AG04450 (cell line): ENCODE results near the gene PLA2G4F. TPM values are rescaled to one million over a fixed set of nuclear protein-coding genes. Genes with fewer than 3 reads are reported as not detected.

Experiments used
- CTCF ChIA-PET: fragments of 300-600, 350-600 bp; formaldehyde crosslinking; extraction: SDS; loops from one replicate; lab custom pipeline; 2022; ENCODE audit warnings: antibody characterized with exemption, inconsistent platforms; lab: Charles Lee
- POLR2A ChIA-PET: fragments of 350-600 bp; formaldehyde crosslinking; extraction: SDS; loops from one replicate; lab custom pipeline; 2021; ENCODE audit warnings: antibody characterized with exemption, inconsistent platforms; lab: Yijun Ruan, JAX
- DNase-seq: peaks from one replicate; pipeline ENCODE4 v3.0.0-alpha.2; 2011; ENCODE audit warnings: low read depth, low spot score
- H3K27ac ChIP-seq: one replicate; pipeline ENCODE4 v1.5.1; 2012; ENCODE audit warnings: low read depth, low read length, control low read depth
- H3K27me3 ChIP-seq: one replicate; pipeline ENCODE4 v1.6.0; 2012; ENCODE audit warnings: low read length; ENCODE audit not compliant: control insufficient read depth, insufficient read depth
- H3K4me3 ChIP-seq: 2 replicates; pipeline ENCODE4 v1.5.1; 2011; ENCODE audit warnings: mild to moderate bottlenecking, low read depth, low read length, control low read depth
- H3K9me3 ChIP-seq: 2 replicates; pipeline ENCODE4 v1.5.1; 2012; ENCODE audit warnings: low read length; ENCODE audit not compliant: control insufficient read depth, insufficient read depth
- polyA plus RNA-seq: library from polyadenylated mRNA; depleted of rRNA; stranded (reverse); fragments of >200 nt; gene quantifications from 2 replicates; pipeline ENCODE4 v1.2.3, GENCODE V29; 2011
- TF ChIP-seq, protein P1 (sequence below): IDR thresholded peaks from 2 replicates; pipeline ENCODE4 v1.5.1; 2011; ENCODE audit warnings: low read depth, low read length, control low read depth, inconsistent platforms

The PLA2G4F gene
- polyA plus RNA-seq, 1 experiment, result not detected

DNA sequence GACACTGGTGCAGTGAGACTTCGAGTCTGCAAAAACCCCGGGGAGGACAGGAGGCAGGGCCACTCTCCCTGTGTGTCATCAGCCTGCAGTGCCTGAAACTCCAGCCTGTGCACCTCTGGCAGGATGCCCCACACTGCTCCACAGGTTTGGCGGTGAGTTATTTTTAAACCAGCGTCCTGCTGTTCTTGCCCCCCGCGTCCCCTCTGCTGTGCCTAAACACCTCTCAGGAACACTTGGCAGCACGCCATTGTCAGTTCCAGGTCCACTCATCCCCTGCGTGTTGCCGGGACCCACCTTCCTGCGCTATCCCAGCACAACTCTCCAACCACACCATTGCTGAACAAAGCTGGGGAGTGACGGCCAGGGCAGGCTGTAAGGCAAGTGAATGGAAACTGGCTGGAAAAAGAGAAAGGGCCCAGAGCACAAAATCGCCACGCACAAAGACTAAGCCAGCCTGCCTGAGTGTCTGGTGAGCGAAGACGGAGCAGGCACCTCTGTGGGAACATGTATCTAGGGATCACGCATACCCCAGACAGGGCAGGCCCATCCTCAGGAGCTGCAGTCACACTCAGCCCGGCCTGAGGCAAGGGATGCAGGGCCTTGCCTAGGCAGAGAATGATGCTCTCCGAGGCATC lies 3.1 kb upstream of the PLA2G4F start:
- no peak overlapping the region for H3K27ac ChIP-seq
- H3K27me3 ChIP-seq, result no peaks in the 10 kb centered on the region
- ChIA-PET CTCF (interaction anchor here (1.6 kb wide), 1 partner anchor 22 kb away, joined by 4 read pairs; no protein-coding TSS in a partner anchor), POLR2A (no interaction called here)
- no peak for DNase-seq
- H3K9me3 ChIP-seq, result no peaks in the 10 kb centered on the region; the same call in 1 of the 2 replicates
- TF ChIP-seq, protein P1, sequence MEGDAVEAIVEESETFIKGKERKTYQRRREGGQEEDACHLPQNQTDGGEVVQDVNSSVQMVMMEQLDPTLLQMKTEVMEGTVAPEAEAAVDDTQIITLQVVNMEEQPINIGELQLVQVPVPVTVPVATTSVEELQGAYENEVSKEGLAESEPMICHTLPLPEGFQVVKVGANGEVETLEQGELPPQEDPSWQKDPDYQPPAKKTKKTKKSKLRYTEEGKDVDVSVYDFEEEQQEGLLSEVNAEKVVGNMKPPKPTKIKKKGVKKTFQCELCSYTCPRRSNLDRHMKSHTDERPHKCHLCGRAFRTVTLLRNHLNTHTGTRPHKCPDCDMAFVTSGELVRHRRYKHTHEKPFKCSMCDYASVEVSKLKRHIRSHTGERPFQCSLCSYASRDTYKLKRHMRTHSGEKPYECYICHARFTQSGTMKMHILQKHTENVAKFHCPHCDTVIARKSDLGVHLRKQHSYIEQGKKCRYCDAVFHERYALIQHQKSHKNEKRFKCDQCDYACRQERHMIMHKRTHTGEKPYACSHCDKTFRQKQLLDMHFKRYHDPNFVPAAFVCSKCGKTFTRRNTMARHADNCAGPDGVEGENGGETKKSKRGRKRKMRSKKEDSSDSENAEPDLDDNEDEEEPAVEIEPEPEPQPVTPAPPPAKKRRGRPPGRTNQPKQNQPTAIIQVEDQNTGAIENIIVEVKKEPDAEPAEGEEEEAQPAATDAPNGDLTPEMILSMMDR, result no peak
- H3K4me3 ChIP-seq, result no peak overlapping the region

DNA sequence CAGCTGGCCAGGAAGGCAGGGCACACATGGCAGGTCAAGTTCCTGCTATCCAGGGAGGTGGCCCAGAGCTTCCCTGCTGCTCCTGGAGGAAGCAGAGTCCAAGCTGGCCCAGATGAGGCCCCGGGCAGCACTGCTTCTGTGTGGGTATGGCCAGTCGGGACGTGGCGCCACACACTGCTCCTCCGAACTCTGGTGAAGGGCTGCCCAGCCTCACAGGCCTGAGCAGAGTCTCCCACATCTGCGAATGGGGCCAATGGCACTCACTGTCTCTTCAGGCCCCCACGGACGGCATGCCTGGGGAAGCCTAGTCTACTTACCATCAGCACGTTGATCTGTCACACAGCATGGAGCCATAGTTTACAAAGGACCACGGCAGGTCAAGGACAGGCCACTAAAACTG lies 2.5 kb upstream of the PLA2G4F start:
- Histone ChIP-seq H3K27ac (no peak overlapping the region), H3K27me3 (no peaks in the 10 kb centered on the region), H3K9me3 (no peaks in the 10 kb centered on the region; the same call in 1 of the 2 replicates), H3K4me3 (no peak overlapping the region)
- POLR2A ChIA-PET, result no interaction called here
- TF ChIP-seq, protein P1, result no peak
- DNase-seq, result no peak
- CTCF ChIA-PET, result interaction anchor here (1.6 kb wide), 1 partner anchor 21 kb away, joined by 4 read pairs; no protein-coding TSS in a partner anchor

DNA sequence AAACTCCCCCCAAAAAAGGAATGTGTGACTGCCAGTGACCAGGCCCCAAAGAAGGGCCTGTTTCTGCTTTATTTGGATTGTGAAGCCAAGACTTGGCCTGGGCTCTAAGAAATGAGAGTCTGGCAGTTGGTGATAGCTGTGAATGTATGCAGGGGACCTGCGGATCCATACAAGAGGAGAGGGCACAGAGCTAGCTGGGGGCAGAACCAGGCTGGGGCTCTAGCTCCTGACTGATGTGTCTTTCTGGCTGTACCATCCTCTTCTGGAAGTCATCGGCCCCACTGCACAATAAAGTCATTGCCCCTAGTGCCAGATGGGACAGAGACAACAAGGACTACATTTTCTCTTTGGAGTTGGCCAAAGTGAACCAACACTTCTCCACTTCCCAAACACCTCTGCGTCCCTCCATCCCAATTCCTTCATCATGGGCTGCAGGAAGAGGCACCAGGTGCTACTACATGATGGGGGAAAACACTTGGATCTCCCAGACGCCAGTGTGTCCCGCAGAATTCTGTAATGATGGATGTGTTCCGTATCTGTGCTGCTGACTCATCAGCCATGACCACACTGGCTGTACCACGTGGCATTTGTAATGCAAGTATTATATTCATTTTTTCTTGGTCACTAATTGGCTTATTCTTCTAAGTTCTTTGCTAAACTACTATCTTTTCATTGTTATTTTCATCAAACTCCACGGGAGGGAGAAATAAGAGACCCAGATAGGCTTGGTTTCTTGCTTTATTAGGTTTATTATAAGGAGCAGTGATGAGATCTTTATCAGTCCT lies 1.7 kb upstream of the PLA2G4F start:
- TF ChIP-seq, protein P1, result no peak
- H3K9me3 ChIP-seq, result no peaks in the 10 kb centered on the region; the same call in 1 of the 2 replicates
- ChIA-PET CTCF (no interaction called here), POLR2A (no interaction called here)
- no peak overlapping the region for H3K4me3 ChIP-seq
- peak; percentile 29 for DNase-seq
- no peaks in the 10 kb centered on the region for H3K27me3 ChIP-seq
- no peak overlapping the region for H3K27ac ChIP-seq

DNA sequence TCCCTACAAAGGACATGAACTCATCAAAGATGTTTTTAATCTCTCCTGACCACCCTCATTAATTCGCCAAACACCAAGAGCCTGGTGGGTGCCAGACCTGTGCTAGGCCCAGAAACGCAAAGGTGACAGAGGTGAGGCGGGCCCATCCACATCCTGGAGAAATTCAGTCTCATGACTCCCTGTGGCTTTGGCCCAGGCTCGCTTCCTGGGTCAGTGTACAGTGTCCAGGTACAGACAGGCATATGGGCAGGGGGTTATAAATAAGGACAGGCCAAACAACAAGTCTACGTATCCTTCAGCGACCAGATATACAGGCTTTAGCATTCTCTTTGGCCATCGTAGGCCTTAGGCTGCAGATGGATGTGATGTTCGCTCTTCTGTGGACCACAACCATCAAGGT lies 945 bp upstream of the PLA2G4F start:
- Histone ChIP-seq H3K4me3 (no peak overlapping the region), H3K27me3 (peaks cover 2% of the 10 kb centered on the region), H3K9me3 (no peaks in the 10 kb centered on the region; the same call in 1 of the 2 replicates), H3K27ac (no peak overlapping the region)
- ChIA-PET CTCF (no interaction called here), POLR2A (no interaction called here)
- DNase-seq, result no peak
- TF ChIP-seq, protein P1, result no peak
